Measurements from ENCODE around the gene NDRG3. TPM values are rescaled to one million over a fixed set of nuclear protein-coding genes. Genes with fewer than 3 reads are reported as not detected.
A peak's percentile ranks its signal among the peaks of the same experiment; 100 is the strongest.
"Not testable (repeated sequence)": the region's sequence is repeated elsewhere in the genome, so short reads cannot be mapped to it uniquely, and the experiment has no call there.

Gene NDRG3
- total and polyA plus RNA-seq, 12 donors = 29.0 to 91.4 (median 53.0) TPM

- DNase-seq = no peak
- no peaks in the 10 kb centered on the region for H3K9me3 ChIP-seq (replicated peaks in 1 of 3)
- H3K4me1 ChIP-seq (replicated peaks in 1 of 2) = no peaks in the 10 kb centered on the region
- H3K4me3 ChIP-seq = no peak overlapping the region
- H3K27me3 ChIP-seq = no peaks in the 10 kb centered on the region
- H3K36me3 ChIP-seq (replicated peaks in 1 of 2) = no peaks in the 10 kb centered on the region
- intact Hi-C loops (cut with DNase I) = no loop called here
- no peak for TF ChIP-seq POLR2A (IDR thresholded peaks at IDR 0.05)
- no peak for TF ChIP-seq CTCF (IDR thresholded peaks at IDR 0.05)
- H3K27ac ChIP-seq = no peak overlapping the region
- 93 to 99% (median 97%) methylated on average over 5 of the region's 5 CpGs for WGBS, 4 donors
Observed at GRCh38 chr20:36620917-36621316, 125.0 kb downstream of the NDRG3 start.

GRCh38 chr20:36614781-36615557 is 130.9 kb downstream of the NDRG3 start:
- TF ChIP-seq CTCF (IDR thresholded peaks at IDR 0.05) (no peak), POLR2A (IDR thresholded peaks at IDR 0.05) (no peak)
- no peaks in the 10 kb centered on the region for H3K9me3 ChIP-seq (replicated peaks in 1 of 3)
- H3K4me1 ChIP-seq (replicated peaks in 1 of 2) = no peaks in the 10 kb centered on the region
- H3K4me3 ChIP-seq = no peak overlapping the region
- H3K36me3 ChIP-seq (replicated peaks in 1 of 2) = peaks cover 0 to 48% of the 10 kb centered on the region in 2 donors
- peak overlapping the region in 1 of 5 donors; percentile 31 for H3K27ac ChIP-seq
- intact Hi-C loops (cut with DNase I) = loop anchor here in 1 of 2 donors (5.0 kb wide), 1 partner anchor 137 kb away; no protein-coding TSS in a partner anchor
- 74 to 87% (median 76%) methylated on average over 10 to 14 of the region's 14 CpGs for WGBS, 4 donors
- DNase-seq = peak in 4 of 7 donors; percentile 32 to 61 (median 50)
- no peaks in the 10 kb centered on the region for H3K27me3 ChIP-seq

GRCh38 chr20:36613974-36614373 is 131.9 kb downstream of the NDRG3 start:
- WGBS, 4 donors = 33 to 80% (median 64%) methylated on average over 1 to 3 of the region's 3 CpGs
- intact Hi-C loops (cut with DNase I) = loop anchor here in 1 of 2 donors (5.0 kb wide), 1 partner anchor 138 kb away; no protein-coding TSS in a partner anchor
- H3K4me3 ChIP-seq = no peak overlapping the region
- no peak for DNase-seq
- H3K27ac ChIP-seq = peak overlapping the region in 1 of 5 donors; percentile 31
- TF ChIP-seq POLR2A (IDR thresholded peaks at IDR 0.05) (no peak), CTCF (IDR thresholded peaks at IDR 0.05) (no peak)
- H3K36me3 ChIP-seq (replicated peaks in 1 of 2) = peaks cover 0 to 56% of the 10 kb centered on the region in 2 donors
- H3K4me1 ChIP-seq (replicated peaks in 1 of 2) = no peaks in the 10 kb centered on the region
- no peaks in the 10 kb centered on the region for H3K27me3 ChIP-seq
- no peaks in the 10 kb centered on the region for H3K9me3 ChIP-seq (replicated peaks in 1 of 3)

GRCh38 chr20:36611625-36612024 is 134.3 kb downstream of the NDRG3 start:
- TF ChIP-seq CTCF (IDR thresholded peaks at IDR 0.05) (no peak), POLR2A (IDR thresholded peaks at IDR 0.05) (no peak)
- Histone ChIP-seq H3K9me3 (replicated peaks in 1 of 3) (no peaks in the 10 kb centered on the region), H3K36me3 (replicated peaks in 1 of 2) (peaks cover 0 to 68% of the 10 kb centered on the region in 2 donors), H3K4me1 (replicated peaks in 1 of 2) (peaks cover 8 to 14% of the 10 kb centered on the region in 2 donors), H3K27ac (no peak overlapping the region), H3K27me3 (no peaks in the 10 kb centered on the region), H3K4me3 (no peak overlapping the region)
- DNase-seq = no peak
- intact Hi-C loops (cut with DNase I) = loop anchor here in 1 of 2 donors (5.0 kb wide), 1 partner anchor 141 kb away; no protein-coding TSS in a partner anchor
- WGBS, 4 donors = 83 to 87% (median 85%) methylated on average over 5 of the region's 5 CpGs

- intact Hi-C loops (cut with DNase I) = not testable (repeated sequence)
Observed at GRCh38 chr20:36608388-36608728, 137.5 kb downstream of the NDRG3 start.

More at GRCh38 chr20:36608388-36608728, 137.5 kb downstream of the NDRG3 start:
- H3K4me1 ChIP-seq (replicated peaks in 1 of 2) = peaks cover 17 to 24% of the 10 kb centered on the region in 2 donors
- H3K9me3 ChIP-seq (replicated peaks in 1 of 3); H3K4me3 ChIP-seq; H3K27ac ChIP-seq; H3K27me3 ChIP-seq; DNase-seq: not testable (repeated sequence)
- peaks cover 0 to 54% of the 10 kb centered on the region in 2 donors for H3K36me3 ChIP-seq (replicated peaks in 1 of 2)
- WGBS, 4 donors = 78 to 81% (median 79%) methylated on average over 6 of the region's 6 CpGs
